Transverse colon (tissue), 4 donors: ENCODE results near the gene DAZAP1.

Experiments
- CTCF ChIP-seq, 5 experiments: fragments of 200-600 bp in 3 of 5; fragments of 450-650 bp in 2 of 5; sonication (generic) in 3 of 5; IDR thresholded peaks; 1 replicate in 2 of 5; 2 replicates in 3 of 5; pipeline ENCODE4 v1.5.1; 2016 to 2017; ENCODE audit warnings: antibody characterized with exemption in 5 of 5, inconsistent platforms in 3 of 5, mild to moderate bottlenecking in 2 of 5, moderate library complexity in 1 of 5
- POLR2A ChIP-seq: fragments of 450-650 bp; IDR thresholded peaks from one replicate; pipeline ENCODE4 v1.6.1; 2016; ENCODE audit warnings: antibody characterized with exemption, mild to moderate bottlenecking, moderate library complexity
- POLR2AphosphoS5 ChIP-seq, 3 donors: sonication (generic); formaldehyde crosslinking; IDR thresholded peaks; one replicate each; pipeline ENCODE4 v1.6.1; 2016; ENCODE audit warnings: antibody characterized with exemption in 3 of 3

GRCh38 chr19:1412323-1412923, 5.0 kb downstream of the DAZAP1 start:
- TF ChIP-seq CTCF (IDR thresholded peaks at IDR 0.05) (no peak), POLR2A (no peak), POLR2AphosphoS5 (IDR thresholded peaks at IDR 0.05) (no peak)
